NCI-H345 (cell line): ENCODE results near the gene ATP8B4.

Experiments used
- DNase-seq: peaks from one replicate; lab custom pipeline; 2025; lab: John Stamatoyannopoulos, UW

ATP8B4 gene

DNA sequence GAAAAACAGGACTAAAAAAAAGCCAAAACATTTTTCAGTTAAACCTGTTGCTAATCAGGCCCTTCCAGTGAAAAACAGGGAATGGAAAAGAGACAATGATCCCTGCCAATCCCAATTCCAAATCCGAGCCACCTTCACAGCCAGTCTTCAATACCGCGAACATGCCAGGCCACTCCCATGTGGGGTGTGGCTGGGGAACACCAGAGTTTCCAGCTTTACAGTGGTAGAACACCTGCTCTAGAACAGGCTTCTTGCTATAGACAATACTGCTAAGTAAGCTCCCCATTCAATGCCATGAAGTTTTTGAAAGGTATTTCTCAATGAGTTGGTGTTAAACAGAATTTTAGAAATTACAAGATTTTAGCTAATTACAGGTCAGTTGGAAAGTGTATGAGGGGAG lies 228.3 kb downstream of the ATP8B4 start:
- DNase-seq = no peak

DNA sequence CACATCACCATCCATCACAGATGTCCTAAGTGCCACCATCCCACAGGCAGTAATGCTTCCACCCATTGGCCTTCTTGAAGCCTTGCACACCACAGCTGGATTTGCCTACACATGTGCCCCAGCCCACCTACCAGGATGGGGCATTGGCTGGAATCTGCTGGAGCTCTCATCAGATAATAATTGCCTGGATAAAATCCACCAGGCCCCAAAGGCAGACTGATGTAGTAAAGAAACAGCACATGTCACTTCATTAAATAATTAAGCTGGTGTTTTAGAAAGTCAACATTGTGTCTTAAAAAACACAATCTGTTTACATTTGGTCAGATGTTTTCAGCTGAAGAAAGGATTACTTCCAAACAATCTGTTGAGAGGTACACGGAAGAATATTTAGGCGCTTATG lies 229.5 kb downstream of the ATP8B4 start:
- no peak for DNase-seq

DNA sequence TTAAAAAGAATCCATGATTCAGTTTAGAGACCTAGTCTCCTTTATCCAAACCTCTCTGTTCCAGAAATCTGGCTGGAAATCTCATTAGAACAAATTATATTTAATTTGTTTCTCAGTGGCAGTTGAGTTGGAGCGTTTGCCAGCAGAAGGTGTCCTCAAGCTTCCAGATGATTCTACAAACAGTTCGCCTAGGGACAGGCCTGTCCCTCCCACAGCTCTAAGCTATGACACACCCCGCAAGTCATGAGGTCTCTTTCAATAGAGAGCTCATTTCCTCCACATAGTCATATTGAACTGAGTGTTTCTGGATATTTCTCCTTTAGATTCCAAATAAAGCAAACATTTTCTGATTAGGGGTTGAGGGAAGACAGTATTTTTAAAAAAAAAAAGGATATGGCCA lies 230.3 kb downstream of the ATP8B4 start:
- no peak for DNase-seq

DNA sequence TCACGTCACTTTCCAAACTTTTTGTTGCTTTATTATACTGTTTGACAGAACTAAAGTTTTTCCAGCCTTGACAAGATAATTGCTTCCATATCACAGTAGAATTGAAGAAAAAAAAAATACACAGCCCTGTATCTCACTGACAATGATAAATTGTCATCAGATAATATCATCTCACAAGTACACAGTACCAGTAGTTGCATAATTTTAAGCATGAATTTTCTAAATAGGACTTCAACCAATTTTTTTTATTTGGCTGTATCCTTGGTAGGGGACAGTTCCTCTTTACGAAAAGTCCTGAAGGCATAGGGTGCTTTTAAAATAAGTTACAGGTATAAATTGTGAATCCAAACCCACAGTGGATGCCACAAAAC lies 230.7 kb downstream of the ATP8B4 start:
- no peak for DNase-seq

DNA sequence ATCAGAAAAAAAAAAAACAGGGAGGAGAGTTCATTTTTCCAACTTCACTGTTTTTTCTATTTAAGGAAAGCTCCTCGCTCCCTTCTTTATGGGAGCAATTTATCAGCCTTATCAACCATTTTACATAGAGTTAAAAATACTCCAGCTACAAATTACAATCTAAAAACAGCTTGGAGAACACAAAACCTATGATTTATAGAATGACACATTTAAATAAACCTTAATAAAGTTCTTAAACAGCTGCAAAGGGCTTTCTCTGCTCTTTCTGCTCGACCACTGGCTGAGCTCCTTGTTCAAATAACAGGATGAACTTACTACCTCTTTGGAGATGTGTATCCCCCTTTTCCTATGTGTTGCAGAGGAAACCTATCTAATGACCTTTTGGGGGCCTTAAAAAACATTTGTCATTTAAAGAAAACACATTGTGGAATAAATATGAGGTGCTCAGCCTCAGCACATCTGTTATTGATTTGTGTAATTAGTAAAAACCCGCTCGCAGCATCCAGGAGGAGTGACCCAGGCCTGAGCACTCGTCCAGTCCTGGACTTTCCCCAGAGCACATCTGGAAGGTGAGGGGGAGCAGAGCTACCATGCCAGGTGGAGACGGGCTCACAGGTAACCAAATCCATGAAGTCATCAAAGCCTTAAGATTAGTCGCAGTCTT lies 231.2 kb downstream of the ATP8B4 start:
- no peak for DNase-seq

DNA sequence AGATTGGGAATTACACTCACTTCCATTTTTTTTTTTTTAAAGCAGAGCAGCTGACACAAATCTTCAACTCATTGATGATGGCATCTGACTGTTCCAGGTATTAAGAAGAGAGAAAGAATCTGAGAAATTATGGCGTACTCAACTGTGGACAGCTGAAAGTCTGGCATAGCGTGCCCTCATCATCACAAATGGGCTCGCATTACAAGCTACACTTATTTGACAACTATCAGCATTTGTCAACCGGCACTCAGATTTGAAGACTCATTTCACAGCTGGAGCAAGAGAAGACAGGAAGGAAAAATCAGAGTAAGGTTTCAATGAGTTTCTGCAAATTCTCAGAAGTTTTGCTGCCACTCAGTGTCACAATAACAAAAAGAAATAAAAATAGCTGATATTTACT lies 235.9 kb downstream of the ATP8B4 start:
- no peak for DNase-seq

DNA sequence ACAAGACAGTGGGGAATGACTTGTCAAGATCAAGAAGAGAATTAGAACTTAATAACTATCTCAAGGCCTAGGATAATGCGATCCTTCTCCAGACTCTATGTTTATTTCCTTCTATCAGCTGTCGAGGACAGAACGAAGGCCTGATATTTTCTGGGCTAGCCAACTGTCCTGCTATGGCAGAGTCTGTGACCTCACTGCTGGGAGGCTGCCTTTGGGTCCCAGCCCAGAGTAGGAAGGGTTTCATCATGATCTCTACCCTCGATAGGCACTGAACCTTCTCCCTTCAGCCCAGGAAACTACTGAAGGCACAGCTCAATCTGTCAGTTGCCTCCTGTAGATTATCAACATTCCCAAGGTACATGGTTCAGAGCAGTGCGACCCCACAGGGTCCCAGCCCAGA lies 237.2 kb downstream of the ATP8B4 start:
- DNase-seq = no peak

DNA sequence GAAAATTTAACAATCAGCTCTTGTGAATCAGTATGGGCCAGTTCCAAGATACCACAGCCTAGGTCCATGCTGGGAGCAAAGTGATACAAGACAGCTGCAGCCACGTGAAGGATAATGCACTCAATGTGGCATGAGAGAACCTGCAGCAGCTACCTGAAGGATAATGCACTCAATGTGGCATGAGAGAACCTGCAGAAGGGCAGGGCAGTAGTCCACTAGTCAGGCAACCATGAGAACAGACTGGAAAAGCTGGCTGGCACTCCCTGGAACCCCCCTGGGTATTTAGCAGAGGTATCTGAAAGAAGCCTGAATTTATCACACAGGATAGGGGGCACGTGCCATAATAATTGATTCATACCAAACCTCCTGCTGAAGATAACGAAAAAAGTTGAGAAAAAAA lies 237.6 kb downstream of the ATP8B4 start:
- DNase-seq = no peak

DNA sequence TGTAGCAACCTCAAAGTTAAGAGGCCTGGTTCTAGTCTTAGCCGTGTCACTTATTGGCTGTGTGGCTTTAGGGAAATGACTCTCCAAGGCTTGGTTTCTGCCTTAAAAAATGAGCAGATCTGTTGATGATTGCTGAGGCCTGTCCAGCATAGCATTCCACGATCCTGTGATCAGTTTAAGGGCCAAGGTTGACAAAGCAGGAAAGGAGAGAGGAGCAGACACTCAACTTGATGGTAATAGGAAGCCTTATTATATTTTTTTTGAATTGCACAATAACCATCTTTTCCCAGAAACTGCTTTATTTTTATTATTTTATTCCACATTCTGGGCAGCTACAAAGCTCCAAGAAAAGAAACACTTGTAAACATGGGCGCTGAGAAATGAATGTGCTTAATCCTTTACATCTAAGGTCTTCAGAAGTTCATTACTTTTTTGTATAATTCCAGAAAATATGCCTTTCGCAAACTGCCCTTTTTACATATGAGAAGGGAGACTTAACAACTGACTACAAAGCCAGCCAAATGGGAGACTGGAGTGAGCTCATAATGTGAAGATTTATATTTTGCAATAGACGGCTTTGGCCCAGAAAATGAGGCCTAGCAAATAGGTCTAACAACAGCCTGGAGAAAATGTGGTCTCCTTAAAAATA lies 241.0 kb downstream of the ATP8B4 start:
- no peak for DNase-seq

DNA sequence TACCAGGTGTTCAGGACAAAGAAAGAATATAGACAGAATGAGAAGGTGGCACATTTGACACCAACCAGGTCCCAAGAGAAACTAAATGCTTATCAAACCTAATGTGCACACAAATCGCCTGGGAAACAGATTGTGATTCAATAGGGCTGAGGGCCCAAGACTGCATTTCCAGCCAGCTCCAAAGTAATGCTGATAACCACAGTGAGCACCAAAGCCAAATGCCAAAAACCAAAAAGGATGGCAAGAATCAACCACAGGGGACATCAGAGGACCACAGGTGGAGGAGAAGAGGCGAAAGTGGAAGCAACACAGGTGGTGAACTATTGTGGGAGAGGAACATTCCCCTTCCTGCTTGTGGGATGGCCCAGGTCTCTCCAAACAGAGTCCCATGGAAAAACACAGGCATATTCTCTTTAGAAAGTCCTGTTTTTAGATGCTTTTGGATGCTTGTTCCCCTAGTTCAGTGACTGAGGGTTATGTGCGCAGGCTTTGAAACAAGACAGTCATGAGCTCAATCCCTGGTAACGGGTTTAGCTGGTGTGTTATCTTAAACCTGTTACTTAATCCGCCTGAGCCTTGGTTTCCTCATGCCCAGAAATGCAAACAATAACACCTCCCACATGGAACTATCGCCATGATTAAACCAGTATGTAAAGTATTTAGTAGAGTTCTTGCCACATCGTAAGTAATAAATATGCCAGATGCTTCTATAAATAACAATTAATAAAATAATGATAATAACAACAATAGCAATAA lies 241.7 kb downstream of the ATP8B4 start:
- no peak for DNase-seq

DNA sequence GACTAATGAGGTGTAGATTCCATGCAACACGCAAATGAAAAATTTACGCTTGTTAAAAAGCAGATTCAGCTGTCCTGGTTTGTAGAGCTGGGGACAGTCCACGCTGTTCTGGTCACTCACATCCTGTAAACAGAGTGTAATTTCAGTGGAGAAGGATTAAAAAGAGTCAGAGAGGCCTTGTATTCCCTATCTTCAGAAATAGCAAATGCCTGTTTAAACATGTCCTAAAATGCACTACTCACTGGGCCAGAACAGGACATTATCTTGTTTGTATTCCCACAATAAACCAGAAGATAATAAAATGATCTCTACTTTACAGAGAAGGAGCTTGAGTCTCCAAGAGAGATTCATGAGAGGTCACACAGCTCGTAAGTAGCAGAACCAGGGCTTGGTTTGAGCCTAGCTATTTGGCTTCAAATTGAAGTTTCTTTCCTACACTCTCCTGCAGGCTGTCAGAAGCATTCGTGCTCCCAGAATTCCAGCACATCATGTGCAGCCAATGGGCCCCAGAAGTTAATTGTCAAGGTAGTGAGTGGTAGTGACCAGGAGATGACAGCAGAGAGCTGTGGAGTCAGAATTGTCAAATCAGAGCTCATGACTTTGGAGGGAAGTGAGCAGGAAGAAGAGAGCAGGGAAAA lies 242.5 kb downstream of the ATP8B4 start:
- no peak for DNase-seq

DNA sequence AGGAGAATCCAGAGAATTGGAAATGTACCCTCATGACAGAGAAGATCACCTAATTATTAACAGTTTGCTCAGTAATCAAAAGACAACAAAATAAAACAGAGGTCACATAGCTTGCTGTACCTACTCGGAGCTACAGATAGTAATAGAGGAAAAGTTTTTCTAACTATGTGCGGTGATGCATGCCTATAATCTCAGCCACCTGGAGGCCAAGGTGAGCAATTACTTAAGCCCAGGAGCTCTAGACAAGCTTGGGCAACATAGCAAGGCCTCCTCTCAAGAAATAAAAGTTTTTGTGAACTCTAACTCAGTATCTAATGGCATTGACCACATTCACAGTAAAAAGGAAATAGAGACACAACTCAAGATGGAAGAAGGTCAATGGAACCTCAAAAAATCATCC lies 243.6 kb downstream of the ATP8B4 start:
- DNase-seq = no peak

DNA sequence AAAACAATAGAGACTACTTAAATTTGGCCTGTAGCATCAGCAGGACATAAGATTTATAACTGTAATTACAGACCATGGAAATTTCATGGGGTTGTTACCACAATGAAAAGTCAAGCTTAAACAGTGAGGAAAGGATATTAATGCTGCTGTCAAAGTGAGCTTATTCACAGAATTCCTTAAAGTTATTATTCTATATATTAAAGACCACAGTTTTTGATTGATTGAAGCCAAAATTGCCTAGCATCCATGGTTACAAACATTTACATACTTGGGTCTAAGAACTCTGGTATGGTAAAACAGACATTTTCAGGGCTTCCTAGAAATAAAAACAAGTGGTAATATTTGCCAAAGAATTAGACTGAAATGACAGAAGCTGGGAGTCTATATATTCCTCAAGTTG lies 248.6 kb downstream of the ATP8B4 start:
- DNase-seq = no peak

DNA sequence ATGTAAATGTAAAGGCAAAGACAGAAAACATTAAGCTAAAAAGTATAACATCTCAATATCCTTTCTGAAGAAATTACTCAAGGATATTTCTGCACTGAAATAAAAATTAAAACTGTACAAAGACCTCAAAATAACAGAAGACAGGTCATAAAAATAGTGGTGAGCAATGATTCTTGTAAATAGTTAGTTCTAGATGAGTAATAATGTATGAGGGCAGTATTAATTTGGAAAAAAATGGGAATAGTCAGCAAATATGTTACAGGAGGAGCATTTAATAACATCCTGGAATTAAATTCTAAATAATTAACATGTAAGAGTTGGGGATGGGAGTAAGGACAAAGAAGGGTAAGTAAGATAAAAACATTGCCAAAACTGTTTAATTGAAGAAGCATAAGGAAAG lies 250.7 kb downstream of the ATP8B4 start:
- DNase-seq = no peak

DNA sequence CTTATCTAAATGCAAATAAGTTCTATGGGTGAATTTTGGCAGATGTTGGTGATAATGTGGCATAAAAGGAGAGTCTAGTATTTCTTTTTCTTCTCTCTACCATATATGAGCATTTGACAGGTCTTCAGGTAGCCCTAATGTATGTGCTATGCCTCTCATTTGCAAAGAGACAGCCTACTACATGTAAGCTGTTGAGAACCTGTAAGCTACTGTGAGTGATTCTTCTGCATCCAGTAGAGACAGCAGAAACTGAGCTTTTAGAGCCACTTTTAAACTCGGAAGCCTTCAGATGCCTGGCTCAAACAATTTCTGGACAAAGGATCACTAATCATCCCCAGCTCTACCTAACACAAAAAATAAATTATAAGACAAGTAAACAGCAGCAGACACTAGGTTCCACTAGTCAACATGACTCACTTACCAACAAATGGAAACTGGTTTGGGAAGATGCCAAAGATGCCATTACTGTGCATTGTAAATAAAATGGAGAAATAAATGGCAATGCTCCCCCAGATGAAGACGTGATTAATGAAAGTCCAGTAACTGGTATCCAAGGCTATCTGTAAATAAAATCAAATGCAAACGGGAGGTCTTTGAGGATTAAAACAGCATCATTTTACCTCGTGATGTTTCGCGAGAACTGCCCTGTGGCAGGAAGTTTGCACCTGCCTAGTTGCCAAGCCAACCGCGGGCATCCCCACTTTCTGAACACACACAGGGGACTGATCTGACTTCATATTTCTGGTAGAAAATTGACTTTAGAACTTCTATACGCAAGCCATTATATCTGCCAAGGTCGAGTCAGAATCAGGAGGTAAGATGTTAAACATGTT lies 252.9 kb downstream of the ATP8B4 start:
- no peak for DNase-seq

DNA sequence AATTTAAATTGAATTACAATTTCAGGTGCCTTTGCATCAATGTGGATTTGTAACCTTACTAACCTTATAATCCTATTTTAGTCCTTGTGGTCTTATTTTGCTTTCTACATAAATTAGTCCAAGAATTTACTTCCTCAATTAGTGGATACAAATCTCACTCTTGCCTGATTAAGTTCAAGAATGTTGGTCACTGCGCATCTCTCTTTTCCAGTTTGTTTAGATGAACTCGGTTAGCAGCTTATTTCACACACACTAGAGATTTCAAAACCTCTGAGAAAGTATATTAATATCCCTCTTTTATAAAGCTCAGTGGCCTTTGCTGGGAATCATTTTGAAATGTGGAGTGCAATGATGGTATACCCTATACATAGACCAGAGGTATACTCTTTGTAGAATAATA lies 254.8 kb downstream of the ATP8B4 start:
- DNase-seq = no peak

DNA sequence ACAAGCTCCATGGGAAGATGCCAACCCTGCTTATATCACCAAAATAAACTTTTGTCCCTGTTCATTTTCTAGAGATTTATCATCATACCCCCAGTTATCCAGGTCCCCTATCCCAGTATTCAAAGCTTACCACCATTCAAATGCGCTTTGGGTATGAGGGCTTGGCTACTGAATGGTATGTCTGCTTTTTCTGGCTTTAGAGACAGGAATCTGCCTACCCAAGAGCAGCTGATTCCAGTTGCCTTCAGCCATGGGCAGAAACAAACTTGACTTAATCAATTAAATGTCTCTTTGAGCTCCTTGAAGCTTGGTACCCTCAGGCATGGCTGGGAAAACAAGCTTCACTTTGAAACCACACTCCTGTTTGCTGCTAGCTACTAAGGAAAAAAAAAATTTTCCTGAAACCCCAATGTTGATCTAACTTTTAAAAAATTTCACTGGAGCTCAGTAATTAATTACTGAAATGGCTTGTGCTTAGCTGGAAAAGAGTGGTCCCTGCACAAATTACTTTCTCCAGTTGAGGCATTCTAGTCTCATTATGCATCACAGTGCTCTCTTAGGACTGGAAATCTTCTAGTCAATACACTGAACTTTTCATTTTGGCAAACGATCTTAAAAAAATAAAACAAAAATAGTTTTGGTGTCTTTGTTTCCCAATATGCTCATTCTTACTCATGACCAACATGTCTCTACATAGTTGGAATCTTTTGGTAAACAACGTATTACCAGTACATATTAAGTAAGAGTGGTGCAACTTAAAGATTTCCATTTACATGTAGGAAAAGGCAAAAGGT lies 255.4 kb downstream of the ATP8B4 start:
- no peak for DNase-seq

DNA sequence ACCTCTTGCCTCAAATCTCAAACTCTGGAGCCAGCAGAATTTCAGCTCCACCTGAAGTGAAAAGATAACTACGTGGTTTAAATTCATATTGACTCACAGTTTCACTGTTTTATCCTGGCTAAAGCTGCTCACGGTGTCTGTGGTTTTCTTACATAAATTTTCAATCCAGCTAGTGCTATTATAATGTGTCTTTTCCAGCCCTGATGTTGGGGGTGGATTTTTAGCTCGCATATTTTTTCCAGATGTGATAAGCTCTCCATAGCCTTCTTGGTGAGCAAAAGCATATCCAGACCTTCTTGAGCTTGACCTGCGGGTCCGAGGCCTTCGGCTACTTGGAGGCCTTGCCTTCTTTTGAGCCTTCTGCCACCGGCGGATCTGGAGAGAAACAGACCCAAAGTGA lies 258.9 kb downstream of the ATP8B4 start:
- no peak for DNase-seq

DNA sequence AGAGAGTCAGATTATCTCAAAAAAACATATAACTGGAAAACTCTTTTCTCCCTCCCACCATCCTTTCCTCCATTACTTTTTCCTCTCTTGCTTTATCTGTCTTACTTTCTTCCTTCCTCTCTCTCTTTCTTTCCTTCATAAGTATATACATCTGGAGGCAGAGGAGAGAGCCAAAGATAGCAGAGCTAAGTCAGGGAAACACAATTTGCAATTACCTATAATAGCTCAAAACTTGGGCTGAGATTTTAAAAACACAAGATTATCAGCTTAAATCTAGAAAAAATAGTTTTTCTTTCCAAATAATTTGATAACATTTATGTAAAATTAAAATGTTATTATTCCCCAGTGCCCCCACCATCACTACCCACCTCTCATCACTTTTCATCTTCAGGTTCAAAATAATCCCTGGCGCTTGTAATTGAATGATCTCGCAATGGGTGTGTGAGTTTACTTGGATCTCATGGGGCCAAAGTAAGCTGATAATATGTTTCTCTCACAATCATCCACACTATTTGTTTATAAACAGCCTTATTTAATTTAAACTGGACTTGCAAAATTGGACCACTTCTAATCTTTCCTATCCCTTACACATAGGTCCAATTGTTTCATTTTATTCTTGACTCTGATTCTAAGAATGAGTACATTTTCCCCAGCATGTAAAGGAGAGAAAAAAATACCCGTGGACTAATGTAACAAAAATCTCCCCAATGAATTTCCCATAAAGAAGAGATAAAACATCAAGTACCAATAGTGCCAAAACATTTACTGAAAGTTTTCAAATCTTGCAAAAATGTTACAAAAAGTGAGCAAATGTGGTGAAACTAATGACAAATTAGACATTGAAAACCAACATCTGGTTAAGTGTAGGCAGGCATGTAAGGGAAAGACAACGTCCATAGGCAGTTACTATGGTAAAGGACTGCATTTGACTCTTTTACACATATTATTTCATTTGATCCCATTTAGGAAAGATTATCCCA lies 261.2 kb downstream of the ATP8B4 start:
- no peak for DNase-seq
